ENCODE data around the gene CPNE4. TPM values are rescaled to one million over a fixed set of nuclear protein-coding genes. Genes with fewer than 3 reads are reported as not detected.

CPNE4 gene
- total RNA-seq, 2 experiments from 2014 or later = not detected

DNA sequence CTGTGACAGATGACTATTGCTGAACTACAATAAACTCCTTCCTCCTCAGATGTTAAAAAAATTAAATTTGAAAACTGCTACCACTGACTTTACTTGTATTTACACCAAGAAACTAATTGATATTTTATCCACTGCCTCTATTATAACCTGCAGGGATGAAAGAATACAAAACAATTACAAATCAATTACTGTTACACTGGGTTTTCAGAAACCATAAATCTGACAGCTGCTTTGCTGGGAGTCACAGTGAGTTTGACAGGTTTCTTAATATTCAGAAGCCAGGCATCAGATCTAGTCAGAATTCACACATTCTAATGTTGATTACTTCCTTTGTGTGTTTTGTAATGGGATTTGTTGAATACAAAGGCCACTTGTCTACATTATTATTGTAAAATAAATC lies 279.4 kb downstream of the CPNE4 start:
- intact Hi-C loops (cut with DNase I, micrococcal nuclease) = no loop called here
- Mint-ChIP-seq H3K9me3 (ENCODE audit: low read depth) (no peaks in the 10 kb centered on the region), H3K36me3 (ENCODE audit: low read depth) (no peaks in the 10 kb centered on the region), H3K4me1 (no peaks in the 10 kb centered on the region), H3K4me3 (no peak overlapping the region), H3K27ac (no peak overlapping the region), H3K27me3 (peaks cover 23% of the 10 kb centered on the region)
- ATAC-seq (no peak), DNase-seq (no peak)
- POLR2A ChIA-PET = no interaction called here
- CTCF ChIA-PET = no interaction called here

DNA sequence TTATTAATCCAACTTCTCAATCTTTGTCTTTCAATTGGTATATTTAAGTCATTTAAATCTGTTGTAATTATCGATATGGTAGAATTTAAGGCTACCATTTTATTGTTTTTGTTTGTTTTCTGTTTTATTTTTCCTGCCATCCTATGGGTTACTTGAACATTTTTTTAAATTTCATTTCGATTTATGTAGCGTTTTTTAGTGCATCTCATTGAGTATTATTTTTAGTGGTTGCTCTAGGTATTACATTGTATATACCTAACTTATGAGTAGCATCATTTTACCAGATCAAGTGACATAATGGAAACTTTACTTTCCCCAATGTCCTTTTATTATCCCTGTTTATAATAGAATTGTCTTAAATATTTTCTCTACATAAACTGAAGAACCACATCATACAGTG lies 284.6 kb downstream of the CPNE4 start:
- peaks cover 14% of the 10 kb centered on the region for H3K27me3 Mint-ChIP-seq
- intact Hi-C loops (cut with DNase I, micrococcal nuclease) = no loop called here
- no peaks in the 10 kb centered on the region for H3K4me1 Mint-ChIP-seq
- POLR2A ChIA-PET = no interaction called here
- CTCF ChIA-PET = no interaction called here
- DNase-seq (no peak), ATAC-seq (no peak)
- H3K36me3 Mint-ChIP-seq (ENCODE audit: low read depth) = no peaks in the 10 kb centered on the region
- H3K27ac Mint-ChIP-seq = no peak overlapping the region
- no peak overlapping the region for H3K4me3 Mint-ChIP-seq
- no peaks in the 10 kb centered on the region for H3K9me3 Mint-ChIP-seq (ENCODE audit: low read depth)

DNA sequence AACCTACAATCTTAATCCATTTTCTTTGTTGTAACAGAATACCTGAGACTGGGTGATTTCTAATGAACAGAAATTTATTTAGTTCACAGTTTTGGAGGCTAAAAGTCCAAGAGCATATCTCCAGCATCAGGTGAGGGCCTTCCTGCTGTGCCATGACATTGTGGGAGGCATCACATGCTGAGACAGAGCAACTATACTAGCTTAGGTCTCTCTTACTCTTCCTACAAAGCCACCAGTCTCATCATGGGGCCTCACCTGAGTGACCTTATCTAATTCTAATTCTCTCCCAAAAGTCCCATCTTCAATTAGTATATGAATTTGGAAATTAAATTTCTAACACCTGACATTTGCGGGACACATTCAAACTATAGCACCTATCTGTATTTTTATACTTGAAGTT lies 285.0 kb downstream of the CPNE4 start:
- ATAC-seq (no peak), DNase-seq (no peak)
- Mint-ChIP-seq H3K27ac (no peak overlapping the region), H3K4me3 (no peak overlapping the region), H3K27me3 (peaks cover 14% of the 10 kb centered on the region), H3K4me1 (no peaks in the 10 kb centered on the region), H3K36me3 (ENCODE audit: low read depth) (no peaks in the 10 kb centered on the region), H3K9me3 (ENCODE audit: low read depth) (no peaks in the 10 kb centered on the region)
- intact Hi-C loops (cut with DNase I, micrococcal nuclease) = no loop called here
- POLR2A ChIA-PET = no interaction called here
- CTCF ChIA-PET = no interaction called here

DNA sequence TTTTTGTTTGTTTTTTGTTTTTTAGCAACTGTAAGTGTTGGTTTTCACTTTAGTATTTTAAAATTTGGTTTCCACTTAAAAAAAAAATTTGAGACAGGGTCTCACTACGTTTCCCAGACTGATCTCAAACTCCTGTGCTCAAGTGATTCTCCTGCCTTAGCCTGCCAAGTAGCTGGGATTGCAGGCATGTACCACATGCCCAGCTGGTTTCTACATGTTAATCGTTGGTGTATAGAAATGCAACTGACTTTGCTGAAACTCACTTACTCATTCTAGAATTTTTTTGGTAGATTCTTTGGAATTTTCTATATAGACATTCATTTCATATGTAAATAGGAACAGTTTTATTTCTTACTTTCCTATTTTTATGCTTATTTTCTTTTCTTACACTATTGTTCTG lies 287.3 kb downstream of the CPNE4 start:
- no peak overlapping the region for H3K27ac Mint-ChIP-seq
- DNase-seq (no peak), ATAC-seq (no peak)
- intact Hi-C loops (cut with DNase I, micrococcal nuclease) = no loop called here
- no peaks in the 10 kb centered on the region for H3K4me1 Mint-ChIP-seq
- POLR2A ChIA-PET = no interaction called here
- peaks cover 16% of the 10 kb centered on the region for H3K27me3 Mint-ChIP-seq
- H3K9me3 Mint-ChIP-seq (ENCODE audit: low read depth) = no peaks in the 10 kb centered on the region
- no peaks in the 10 kb centered on the region for H3K36me3 Mint-ChIP-seq (ENCODE audit: low read depth)
- no peak overlapping the region for H3K4me3 Mint-ChIP-seq
- CTCF ChIA-PET = no interaction called here

DNA sequence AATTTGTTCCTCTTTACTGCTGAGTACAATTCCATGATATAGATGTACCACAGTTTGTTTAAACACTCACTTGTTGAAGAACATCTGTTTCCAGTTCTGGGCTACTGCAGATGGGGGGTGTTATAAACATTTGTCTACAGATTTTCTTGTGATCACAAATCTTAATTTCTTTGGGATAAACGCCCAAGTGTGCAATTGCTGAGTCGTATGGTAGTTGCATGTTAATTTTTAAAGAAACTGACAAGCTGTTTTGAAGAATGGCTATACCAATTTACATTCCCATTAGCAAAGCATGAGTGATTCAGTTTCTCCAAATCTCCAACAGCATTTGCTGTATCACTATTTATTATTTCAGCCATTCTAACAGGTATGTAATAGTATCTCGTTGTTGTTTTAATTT lies 290.0 kb downstream of the CPNE4 start:
- POLR2A ChIA-PET = no interaction called here
- no peak for ATAC-seq
- H3K36me3 Mint-ChIP-seq (ENCODE audit: low read depth) = no peaks in the 10 kb centered on the region
- intact Hi-C loops (cut with DNase I, micrococcal nuclease) = no loop called here
- H3K4me1 Mint-ChIP-seq = no peaks in the 10 kb centered on the region
- H3K9me3 Mint-ChIP-seq (ENCODE audit: low read depth) = no peaks in the 10 kb centered on the region
- H3K4me3 Mint-ChIP-seq = no peak overlapping the region
- H3K27ac Mint-ChIP-seq = no peak overlapping the region
- no peak for DNase-seq
- CTCF ChIA-PET = no interaction called here
- peaks cover 18% of the 10 kb centered on the region for H3K27me3 Mint-ChIP-seq

DNA sequence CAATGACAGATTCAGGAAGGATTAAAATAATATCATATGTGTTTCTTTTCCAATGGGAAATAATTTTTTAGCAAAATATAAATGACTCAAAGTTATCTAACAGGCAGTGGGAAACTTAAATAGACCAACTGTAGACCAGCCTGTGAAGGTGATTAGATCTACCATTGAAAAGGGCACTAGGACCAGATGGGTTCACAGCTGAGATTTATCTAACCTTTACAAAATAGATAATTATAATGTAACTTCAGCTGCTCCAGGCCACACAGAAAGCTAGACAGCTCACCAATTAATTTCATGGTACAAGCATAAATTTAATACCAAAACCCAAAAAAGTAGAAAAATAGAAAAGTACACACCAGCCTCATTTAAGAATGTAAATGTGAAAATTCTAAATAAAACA lies 291.7 kb downstream of the CPNE4 start:
- no peaks in the 10 kb centered on the region for H3K9me3 Mint-ChIP-seq (ENCODE audit: low read depth)
- ChIA-PET POLR2A (no interaction called here), CTCF (no interaction called here)
- ATAC-seq (no peak), DNase-seq (no peak)
- no peaks in the 10 kb centered on the region for H3K36me3 Mint-ChIP-seq (ENCODE audit: low read depth)
- intact Hi-C loops (cut with DNase I, micrococcal nuclease) = no loop called here
- no peaks in the 10 kb centered on the region for H3K4me1 Mint-ChIP-seq
- H3K27ac Mint-ChIP-seq = no peak overlapping the region
- peaks cover 18% of the 10 kb centered on the region for H3K27me3 Mint-ChIP-seq
- H3K4me3 Mint-ChIP-seq = no peak overlapping the region

DNA sequence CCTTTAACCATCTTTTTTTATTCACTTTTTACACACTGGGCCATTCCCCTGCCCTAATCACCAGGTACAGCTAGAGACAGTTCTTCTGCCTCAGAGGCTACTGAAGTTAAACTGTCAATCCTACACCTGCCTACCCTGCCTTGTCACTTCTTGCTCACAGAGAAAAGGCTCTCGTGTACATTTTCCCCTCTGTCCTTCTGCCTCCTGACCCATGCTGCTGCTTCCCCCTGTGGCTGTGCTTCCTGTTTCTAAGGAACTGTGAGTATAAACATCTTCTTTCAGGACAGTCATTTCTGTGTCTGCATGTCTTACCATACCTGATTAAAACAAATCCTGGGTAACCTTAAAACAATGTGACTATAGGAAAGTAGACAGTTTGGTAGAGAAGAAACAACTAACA lies 295.6 kb downstream of the CPNE4 start:
- Mint-ChIP-seq H3K36me3 (ENCODE audit: low read depth) (no peaks in the 10 kb centered on the region), H3K27ac (no peak overlapping the region), H3K9me3 (ENCODE audit: low read depth) (no peaks in the 10 kb centered on the region), H3K27me3 (peaks cover 20% of the 10 kb centered on the region), H3K4me1 (no peaks in the 10 kb centered on the region), H3K4me3 (no peak overlapping the region)
- POLR2A ChIA-PET = no interaction called here
- ATAC-seq = peak; percentile 26
- intact Hi-C loops (cut with DNase I, micrococcal nuclease) = no loop called here
- CTCF ChIA-PET = no interaction called here
- no peak for DNase-seq

DNA sequence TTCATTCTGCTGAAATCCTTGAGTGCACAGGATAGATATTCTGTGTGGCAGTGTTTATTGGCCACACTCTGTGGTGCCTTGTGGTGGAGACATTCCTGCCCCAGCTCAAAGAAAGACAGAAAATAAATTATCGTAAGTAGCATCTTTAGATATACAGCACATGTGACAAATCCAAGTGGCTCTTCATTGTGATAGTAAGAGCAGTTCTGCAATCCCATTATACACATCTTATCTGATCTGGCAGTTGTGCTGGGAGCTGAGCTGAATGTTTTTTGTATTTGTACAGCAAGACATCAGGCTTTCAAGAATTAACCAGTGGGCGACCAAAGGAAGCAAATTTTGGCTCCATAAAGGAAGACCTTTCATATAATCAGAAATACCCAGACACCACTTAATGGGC lies 296.7 kb downstream of the CPNE4 start:
- ChIA-PET POLR2A (no interaction called here), CTCF (interaction anchor here (0.7 kb wide), 1 partner anchor 23 kb away, joined by 4 read pairs; no protein-coding TSS in a partner anchor)
- H3K4me3 Mint-ChIP-seq = no peak overlapping the region
- peaks cover 27% of the 10 kb centered on the region for H3K27me3 Mint-ChIP-seq
- DNase-seq (no peak), ATAC-seq (no peak)
- intact Hi-C loops (cut with DNase I, micrococcal nuclease) = no loop called here
- no peaks in the 10 kb centered on the region for H3K9me3 Mint-ChIP-seq (ENCODE audit: low read depth)
- H3K27ac Mint-ChIP-seq = no peak overlapping the region
- H3K4me1 Mint-ChIP-seq = no peaks in the 10 kb centered on the region
- H3K36me3 Mint-ChIP-seq (ENCODE audit: low read depth) = no peaks in the 10 kb centered on the region

DNA sequence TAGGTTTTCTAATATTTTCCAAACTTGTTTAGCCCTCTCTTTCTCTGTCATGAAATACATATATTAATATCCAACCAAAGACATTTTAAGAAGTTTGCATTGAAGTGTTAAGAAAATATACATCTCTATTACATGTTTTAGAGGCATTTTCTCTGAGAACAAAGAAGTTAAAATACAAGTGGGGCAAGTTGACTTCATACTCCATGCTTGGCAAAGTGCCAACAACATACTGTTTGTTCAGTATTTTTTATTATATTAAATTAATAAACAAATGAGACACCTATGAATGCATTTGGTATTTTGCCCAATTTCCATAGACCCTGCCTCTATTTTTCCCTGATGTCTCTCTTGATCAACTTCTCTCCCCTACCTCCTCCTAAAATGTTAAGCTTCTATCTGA lies 299.3 kb downstream of the CPNE4 start:
- ChIA-PET POLR2A (no interaction called here), CTCF (no interaction called here)
- Mint-ChIP-seq H3K27ac (no peak overlapping the region), H3K27me3 (peaks cover 25% of the 10 kb centered on the region), H3K4me1 (peaks cover 19% of the 10 kb centered on the region), H3K9me3 (ENCODE audit: low read depth) (no peaks in the 10 kb centered on the region), H3K36me3 (ENCODE audit: low read depth) (no peaks in the 10 kb centered on the region), H3K4me3 (no peak overlapping the region)
- intact Hi-C loops (cut with DNase I, micrococcal nuclease) = no loop called here
- DNase-seq = no peak
- no peak for ATAC-seq

DNA sequence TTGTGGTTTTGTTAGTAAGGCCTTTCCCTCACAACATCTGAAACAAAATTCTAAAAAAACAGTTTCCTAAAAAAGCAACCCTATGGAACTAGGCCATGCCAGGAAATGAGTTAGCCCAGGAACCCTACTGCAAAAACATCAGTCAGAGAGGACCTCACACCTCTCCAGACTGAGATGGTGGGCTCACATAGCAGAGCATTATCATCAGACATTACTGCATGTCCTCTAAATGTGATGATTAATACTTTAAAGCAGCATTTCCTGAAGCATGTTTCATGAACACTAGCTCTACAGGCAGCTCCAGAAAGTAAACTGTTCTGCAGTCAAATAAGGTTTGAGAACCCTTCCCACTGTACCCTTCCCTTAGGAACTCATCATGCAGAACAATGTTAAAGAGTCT lies 299.7 kb downstream of the CPNE4 start:
- ATAC-seq = no peak
- intact Hi-C loops (cut with DNase I, micrococcal nuclease) = no loop called here
- peaks cover 25% of the 10 kb centered on the region for H3K27me3 Mint-ChIP-seq
- H3K27ac Mint-ChIP-seq = no peak overlapping the region
- CTCF ChIA-PET = no interaction called here
- H3K4me3 Mint-ChIP-seq = no peak overlapping the region
- H3K9me3 Mint-ChIP-seq (ENCODE audit: low read depth) = no peaks in the 10 kb centered on the region
- no peak for DNase-seq
- POLR2A ChIA-PET = no interaction called here
- peaks cover 22% of the 10 kb centered on the region for H3K4me1 Mint-ChIP-seq
- H3K36me3 Mint-ChIP-seq (ENCODE audit: low read depth) = no peaks in the 10 kb centered on the region

DNA sequence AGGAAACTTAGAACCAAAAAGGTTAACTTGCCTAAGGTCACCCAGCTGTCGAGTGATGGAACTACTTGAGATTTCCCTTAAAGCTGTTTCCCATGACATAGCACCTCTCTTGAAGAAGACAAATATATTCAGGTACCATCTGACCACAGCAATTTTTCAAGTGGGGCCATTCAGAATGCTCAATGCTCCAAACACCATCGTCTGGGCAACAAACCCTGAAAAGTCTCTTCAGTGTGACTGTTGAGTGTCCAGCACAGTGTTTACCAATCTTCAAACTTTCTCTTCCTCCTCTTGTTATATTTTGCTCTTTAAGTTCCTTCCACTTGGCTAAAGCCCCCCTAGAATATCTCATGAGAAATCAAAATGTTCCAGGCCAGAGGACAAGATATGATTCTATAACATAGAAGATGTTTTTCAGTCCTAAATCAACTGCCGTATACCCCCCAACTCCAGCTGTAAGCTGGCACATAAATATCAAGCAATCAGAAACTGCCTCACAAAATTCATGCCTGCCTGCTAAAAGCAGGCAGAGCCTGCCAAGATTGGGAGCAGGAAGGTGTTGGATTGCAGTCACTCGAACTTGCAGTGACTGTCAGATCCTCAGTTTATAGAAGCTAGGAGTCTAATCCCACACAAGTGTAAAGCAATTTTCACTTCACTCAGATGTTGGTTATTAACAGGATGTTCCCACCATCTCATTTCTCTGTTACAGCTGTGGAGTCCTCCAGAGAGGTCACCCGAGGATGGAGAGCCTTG lies 301.6 kb downstream of the CPNE4 start:
- CTCF ChIA-PET = interaction anchor here (0.6 kb wide), 1 partner anchor 8 kb away, joined by 3 read pairs; no protein-coding TSS in a partner anchor
- intact Hi-C loops (cut with DNase I, micrococcal nuclease) = no loop called here
- ATAC-seq = no peak
- no peak overlapping the region for H3K27ac Mint-ChIP-seq
- H3K27me3 Mint-ChIP-seq = peaks cover 22% of the 10 kb centered on the region
- H3K9me3 Mint-ChIP-seq (ENCODE audit: low read depth) = no peaks in the 10 kb centered on the region
- no peaks in the 10 kb centered on the region for H3K36me3 Mint-ChIP-seq (ENCODE audit: low read depth)
- DNase-seq = no peak
- no peak overlapping the region for H3K4me3 Mint-ChIP-seq
- peaks cover 26% of the 10 kb centered on the region for H3K4me1 Mint-ChIP-seq
- POLR2A ChIA-PET = no interaction called here

DNA sequence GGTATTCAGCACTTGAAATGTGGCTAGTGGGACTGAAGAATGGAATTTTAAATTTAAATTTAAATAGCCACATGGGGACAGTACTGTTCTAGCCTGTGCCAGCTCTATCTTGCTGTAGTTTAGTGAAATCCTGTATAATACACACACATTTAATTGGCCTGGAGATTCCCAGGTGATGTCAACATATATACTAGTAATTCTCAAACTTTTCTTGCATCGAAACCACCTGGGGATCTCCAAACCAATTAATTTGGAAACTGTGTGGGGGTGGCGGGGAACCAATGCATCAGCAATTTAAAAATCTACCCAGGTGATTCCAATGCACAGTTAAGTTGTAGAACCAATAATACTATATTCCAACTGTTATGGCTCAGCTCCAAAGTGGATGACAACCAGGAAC lies 303.1 kb downstream of the CPNE4 start:
- no peaks in the 10 kb centered on the region for H3K36me3 Mint-ChIP-seq (ENCODE audit: low read depth)
- CTCF ChIA-PET = interaction anchor here (0.6 kb wide), 1 partner anchor 612 kb away, joined by 4 read pairs; no protein-coding TSS in a partner anchor
- peak; percentile 89 for ATAC-seq

More for the DNA sequence above, 303.1 kb downstream of the CPNE4 start:
- peak; percentile 72 for DNase-seq
- Mint-ChIP-seq H3K4me1 (peaks cover 26% of the 10 kb centered on the region), H3K4me3 (no peak overlapping the region), H3K9me3 (ENCODE audit: low read depth) (no peaks in the 10 kb centered on the region), H3K27me3 (peaks cover 21% of the 10 kb centered on the region), H3K27ac (no peak overlapping the region)
- intact Hi-C loops (cut with DNase I, micrococcal nuclease) = loop anchor here in 1 of 2 experiments (1.0 kb wide), 1 partner anchor 17 kb away; no protein-coding TSS in a partner anchor
- POLR2A ChIA-PET = no interaction called here

All from activated CD4-positive, alpha-beta T cell treated with anti-CD3 and anti-CD28 coated beads for 36 hours (primary cell).